ENCODE measurements around the gene ALCAM. TPM values are rescaled to one million over a fixed set of nuclear protein-coding genes. Genes with fewer than 3 reads are reported as not detected.

The ALCAM gene
- total and polyA plus RNA-seq, 2 of the 8 experiments (the other 6 are each of a cell fraction or from before 2014, with no cell fraction given) = 10.8 to 33.0 TPM

GRCh38 chr3:105388176-105388575 is 21.5 kb downstream of the ALCAM start:
- peaks cover 0 to 9% of the 10 kb centered on the region in 2 experiments; a peak in 1 of 4 replicates for H3K9me3 ChIP-seq (ENCODE audit: insufficient read depth in 2 of 2, low read depth in 1 of 2, low read length in 1 of 2)
- H2BK20ac ChIP-seq (ENCODE audit: low read length) = no peak overlapping the region
- H3K79me1 ChIP-seq (ENCODE audit: low read depth, low read length) = no peaks in the 10 kb centered on the region; the same call in 1 of the 2 replicates
- FAIRE-seq (no peak), DNase-seq (ENCODE audit: low read depth in 1 of 2, low spot score in 2 of 2) (no peak)
- H3K9ac ChIP-seq (replicated peaks in 1 of 4; ENCODE audit: extremely low read depth in 1 of 4, low read depth in 3 of 4, low read length in 3 of 4) = no peak overlapping the region
- WGBS, 2 experiments (ENCODE audit: extremely low coverage in 1 of 2, insufficient coverage in 1 of 2, insufficient read length in 1 of 2, insufficient replicate concordance in 2 of 2, low coverage in 1 of 2, low lambda C conversion rate in 2 of 2, missing lambda C conversion rate in 1 of 2) = 94% methylated on average over 1 of the region's 1 CpG; no CpG with 5 or more reads in 1 of the 2 experiments
- H2AFZ ChIP-seq (ENCODE audit: low read length) = no peak overlapping the region
- H3K56ac ChIP-seq (replicated peaks; ENCODE audit: insufficient read length, low read depth, low read length) = no peak overlapping the region
- no peaks in the 10 kb centered on the region for H3K4me1 ChIP-seq (replicated peaks in 1 of 4; ENCODE audit: control insufficient read depth in 3 of 4, insufficient read depth in 4 of 4, low read length in 3 of 4)
- H4K20me1 ChIP-seq (replicated peaks in 1 of 2; ENCODE audit: control insufficient read depth in 1 of 2, insufficient read depth in 2 of 2, low read length in 2 of 2) = no peaks in the 10 kb centered on the region
- no peaks in the 10 kb centered on the region; a peak in 1 of 8 replicates for H3K36me3 ChIP-seq (ENCODE audit: control insufficient read depth in 2 of 4, insufficient read depth in 4 of 4, low read length in 3 of 4)
- ChIA-PET CTCF (ENCODE audit: partially characterized antibody) (no interaction called here), POLR2A (ENCODE audit: partially characterized antibody) (no interaction called here)
- no peak overlapping the region for H2BK12ac ChIP-seq (ENCODE audit: low read depth, low read length)
- no peak overlapping the region for H2BK5ac ChIP-seq (ENCODE audit: low read depth, low read length)
- peaks cover 3 to 64% of the 10 kb centered on the region in 2 experiments; a peak in 3 of 4 replicates for H3K79me2 ChIP-seq (ENCODE audit: control insufficient read depth in 1 of 2, insufficient read depth in 2 of 2, low read length in 2 of 2)
- H3K27me3 ChIP-seq (replicated peaks in 1 of 4; ENCODE audit: control insufficient read depth in 3 of 4, extremely low read depth in 1 of 4, insufficient read depth in 3 of 4, low read length in 3 of 4) = no peaks in the 10 kb centered on the region
- H3K14ac ChIP-seq (ENCODE audit: insufficient read length) = no peak overlapping the region
- no peak overlapping the region for H4K8ac ChIP-seq (ENCODE audit: extremely low read depth, insufficient read depth, low read length)
- H3K4me2 ChIP-seq (ENCODE audit: insufficient read depth in 1 of 2, low read depth in 2 of 2, low read length in 2 of 2) = no peak overlapping the region
- no peak overlapping the region for H2BK15ac ChIP-seq (ENCODE audit: low read length)
- no peak overlapping the region for H3K27ac ChIP-seq (ENCODE audit: low read depth, low read length)
- no peak overlapping the region for H3K4me3 ChIP-seq (ENCODE audit: extremely low read depth in 1 of 4, insufficient read depth in 2 of 4, low read depth in 3 of 4, low read length in 4 of 4)
- H4K5ac ChIP-seq (ENCODE audit: insufficient read length, low read depth, low read length) = no peak overlapping the region
- H3K23me2 ChIP-seq (ENCODE audit: low read depth, low read length) = no peaks in the 10 kb centered on the region; the same call in 1 of the 2 replicates
- no peak overlapping the region for H4K91ac ChIP-seq (replicated peaks; ENCODE audit: insufficient read length, low read length)
- no peak overlapping the region for H2AK5ac ChIP-seq (ENCODE audit: low read depth, low read length)
- H3K18ac ChIP-seq (ENCODE audit: extremely low read depth, low read length) = no peak overlapping the region
- H3K4ac ChIP-seq (replicated peaks; ENCODE audit: insufficient read length, low read depth, low read length) = no peak overlapping the region
- no peak overlapping the region for H3K23ac ChIP-seq (ENCODE audit: insufficient read length)
- no peak overlapping the region for H2BK120ac ChIP-seq (replicated peaks; ENCODE audit: low read depth, low read length)
- TF ChIP-seq RBBP5 (IDR thresholded peaks at IDR 0.05; ENCODE audit: borderline replicate concordance, low read depth, low read length) = no peak
- TF ChIP-seq RAD21 (IDR thresholded peaks at IDR 0.05 in 1 of 2, conservative IDR thresholded peaks at IDR 0.05 in 1 of 2; ENCODE audit: low read depth in 2 of 2, low read length in 2 of 2) = no peak
- no peak for TF ChIP-seq FOSL1 (IDR thresholded peaks at IDR 0.05; ENCODE audit: insufficient read depth, low read depth, low read length)
- no peak for TF ChIP-seq CBX5 (IDR thresholded peaks at IDR 0.05; ENCODE audit: low read depth, low read length)
- no peak for TF ChIP-seq KDM1A (IDR thresholded peaks at IDR 0.05; ENCODE audit: borderline replicate concordance, low read length)
- TF ChIP-seq BACH1 (IDR thresholded peaks at IDR 0.05; ENCODE audit: low read length) = no peak
- TF ChIP-seq SIX5 (IDR thresholded peaks at IDR 0.05; ENCODE audit: low read depth, low read length) = no peak
- no peak for TF ChIP-seq EZH2 (IDR thresholded peaks at IDR 0.05; ENCODE audit: low read depth, low read length, severe bottlenecking)
- no peak for TF ChIP-seq SP2 (IDR thresholded peaks at IDR 0.05; ENCODE audit: low read length)
- no peak for TF ChIP-seq KDM4A (IDR thresholded peaks at IDR 0.05; ENCODE audit: low read depth, low read length, severe bottlenecking)
- no peak for TF ChIP-seq SRF (IDR thresholded peaks at IDR 0.05; ENCODE audit: low read depth, low read length)
- TF ChIP-seq RNF2 (IDR thresholded peaks at IDR 0.05; ENCODE audit: borderline replicate concordance, low read depth, low read length, missing control alignments, poor library complexity, severe bottlenecking) = no peak
- no peak for TF ChIP-seq PHF8 (conservative IDR thresholded peaks at IDR 0.05; ENCODE audit: low read depth, low read length)
- no peak for TF ChIP-seq ZNF274 (IDR thresholded peaks at IDR 0.05; ENCODE audit: borderline replicate concordance, extremely low read depth, low read length)

Data from H1 (cell line).